Cerebellar nuclear complex (tissue), 1 donor: ENCODE data around the gene ADGRB3.
"Not testable (repeated sequence)": the region's sequence is repeated elsewhere in the genome, so short reads cannot be mapped to it uniquely, and the experiment has no call there.

Source experiments
- DNase-seq, 2 experiments: peaks; one replicate each; lab custom pipeline; 2025; lab: John Stamatoyannopoulos, UW

Gene ADGRB3

GRCh38 chr6:69038841-69039240, 403.8 kb downstream of the ADGRB3 start:
- no peak for DNase-seq

DNA sequence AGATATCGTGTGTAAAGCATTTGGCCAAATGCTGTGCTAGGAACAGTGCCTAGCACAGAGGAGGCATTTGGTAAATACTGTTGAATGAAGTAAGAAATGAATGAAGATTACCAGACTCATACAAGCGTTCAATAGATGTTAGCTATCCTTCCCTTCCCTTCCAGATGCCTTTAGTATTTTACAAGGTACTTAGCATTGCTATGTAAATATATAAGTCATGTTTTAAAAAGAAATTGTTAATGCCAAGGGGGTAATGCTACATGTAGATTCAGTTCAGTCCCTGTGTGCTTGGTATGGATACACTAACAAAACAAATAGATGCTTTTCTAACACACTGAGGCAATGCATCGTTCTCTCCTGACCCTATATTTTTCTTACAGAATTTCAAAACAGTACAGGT, 407.2 kb downstream of the ADGRB3 start:
- no peak for DNase-seq

GRCh38 chr6:69044534-69044933, 409.5 kb downstream of the ADGRB3 start:
- DNase-seq: no peak

GRCh38 chr6:69059413-69059812, 424.3 kb downstream of the ADGRB3 start:
- DNase-seq: no peak

- no peak for DNase-seq
Measured at GRCh38 chr6:69061066-69061465, 426.0 kb downstream of the ADGRB3 start.

GRCh38 chr6:69063401-69063800, 428.3 kb downstream of the ADGRB3 start:
- no peak for DNase-seq

DNA sequence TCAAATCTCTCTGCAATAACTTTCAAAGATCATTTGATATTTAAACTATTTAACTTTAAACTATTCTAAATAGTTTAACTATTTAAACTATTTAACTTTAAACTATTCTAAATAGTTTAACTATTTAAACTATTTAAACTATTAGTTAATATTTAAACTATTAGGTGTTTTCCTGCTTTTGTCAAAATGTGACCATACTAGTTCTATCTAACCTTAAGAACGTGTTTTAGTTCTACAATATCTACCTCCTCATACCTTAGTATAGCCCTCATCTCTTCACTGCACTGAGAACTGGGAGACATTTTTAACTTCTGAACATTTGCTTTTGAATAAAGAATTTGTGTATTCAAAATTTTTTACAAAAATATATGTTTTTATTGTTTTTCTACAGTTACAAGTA, 429.1 kb downstream of the ADGRB3 start:
- DNase-seq: no peak

DNA sequence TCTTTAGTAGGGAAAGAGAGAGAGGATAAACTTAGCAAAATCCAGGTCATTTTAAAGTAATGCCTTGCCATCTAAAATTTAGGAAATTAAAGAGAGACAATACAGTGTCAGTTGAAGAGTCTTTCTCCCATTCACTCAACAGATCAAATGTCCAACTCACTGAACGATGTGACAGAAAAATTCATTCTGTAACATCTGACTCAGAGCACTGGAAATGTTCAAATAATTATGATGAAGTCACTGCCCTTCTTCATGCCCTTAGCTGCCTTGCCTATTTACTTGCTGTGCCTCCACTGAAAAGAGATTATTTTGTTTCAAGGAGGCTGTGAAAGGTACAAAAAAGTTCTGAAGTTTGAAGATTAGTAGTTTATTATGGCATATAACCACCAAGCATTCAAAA, 434.8 kb downstream of the ADGRB3 start:
- DNase-seq: no peak

DNA sequence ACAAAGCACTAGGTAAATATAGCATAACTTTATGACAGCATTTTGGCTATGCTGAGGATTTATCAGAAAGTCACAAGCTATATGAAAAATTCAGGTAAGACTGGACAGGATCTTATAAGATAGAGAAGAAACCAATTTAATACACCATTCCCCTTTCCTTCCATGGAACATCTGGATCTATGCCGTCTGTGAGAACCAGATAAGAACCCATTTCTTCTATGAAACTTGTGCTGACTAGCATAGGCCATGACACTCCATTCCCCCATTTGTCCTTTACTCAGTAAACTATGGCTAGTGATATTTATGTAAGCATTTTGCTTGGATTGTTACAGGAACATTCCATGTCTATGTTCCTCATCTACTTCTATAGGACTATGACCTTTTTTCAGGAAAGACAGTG, 437.7 kb downstream of the ADGRB3 start:
- DNase-seq: no peak

DNA sequence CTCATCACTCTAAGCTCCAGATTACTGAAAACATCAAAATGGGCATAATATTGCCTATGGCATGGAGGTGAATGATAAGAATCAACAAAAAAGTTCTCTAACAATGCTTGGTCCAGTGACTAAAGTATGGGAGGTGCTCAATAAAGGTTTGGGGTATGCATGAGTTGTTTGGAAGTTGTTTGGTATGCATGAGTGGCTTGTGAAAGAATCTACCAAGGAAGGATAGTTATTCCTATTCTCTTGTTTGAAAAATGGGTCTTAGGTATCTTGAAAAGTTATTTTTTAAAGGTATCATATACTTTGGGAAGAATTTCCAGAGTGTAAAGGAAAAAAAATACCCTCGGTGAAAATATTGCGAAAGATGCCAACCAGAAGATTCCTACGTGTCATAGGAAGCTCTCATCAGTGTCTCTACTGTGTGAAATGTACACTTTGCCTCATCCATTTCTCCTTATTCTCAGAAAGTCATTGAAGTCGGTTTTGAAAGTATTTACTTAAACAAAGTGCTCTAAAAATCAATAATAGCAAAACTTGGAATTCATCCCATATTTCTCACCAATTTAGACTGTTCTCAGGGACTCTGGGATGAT, 449.8 kb downstream of the ADGRB3 start:
- DNase-seq: no peak

GRCh38 chr6:69086689-69087088, 451.6 kb downstream of the ADGRB3 start:
- DNase-seq: no peak

DNA sequence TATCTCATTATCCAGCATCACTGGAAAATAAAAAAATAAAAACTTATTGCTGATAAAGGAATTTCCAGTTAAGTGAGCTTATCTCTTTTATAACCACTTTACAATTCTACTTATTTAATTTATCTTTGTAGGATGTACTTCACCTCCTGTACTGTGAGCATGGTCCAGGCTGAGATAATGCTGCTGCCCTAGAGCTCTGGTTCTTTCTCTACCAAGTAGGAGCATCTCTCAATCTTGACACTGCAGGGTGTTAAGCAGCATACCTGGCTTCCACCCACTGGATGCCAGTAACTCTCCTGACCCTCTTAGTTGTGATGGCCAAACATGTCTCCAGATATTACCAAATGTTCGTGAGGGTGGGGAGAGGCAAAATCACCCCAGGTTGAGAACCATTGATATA, 454.5 kb downstream of the ADGRB3 start:
- DNase-seq: no peak

DNA sequence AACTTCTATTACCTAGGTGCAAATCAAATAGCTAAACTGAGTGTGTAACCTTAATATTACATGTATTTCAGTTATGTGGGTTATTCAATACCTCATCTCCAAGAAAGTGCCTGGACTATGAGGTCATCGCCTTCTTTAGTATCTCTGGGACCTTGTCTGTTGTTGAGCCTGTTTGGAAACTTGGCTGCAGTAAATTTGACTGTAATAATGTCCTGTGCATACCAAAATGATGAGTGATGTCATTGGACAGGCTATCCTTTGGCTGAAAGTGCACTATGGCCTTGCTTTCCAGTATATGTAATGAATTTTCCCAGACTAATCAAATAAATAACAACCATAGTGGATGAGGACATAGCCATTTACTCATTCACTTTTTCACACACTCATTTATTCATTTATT, 455.1 kb downstream of the ADGRB3 start:
- DNase-seq: no peak

DNA sequence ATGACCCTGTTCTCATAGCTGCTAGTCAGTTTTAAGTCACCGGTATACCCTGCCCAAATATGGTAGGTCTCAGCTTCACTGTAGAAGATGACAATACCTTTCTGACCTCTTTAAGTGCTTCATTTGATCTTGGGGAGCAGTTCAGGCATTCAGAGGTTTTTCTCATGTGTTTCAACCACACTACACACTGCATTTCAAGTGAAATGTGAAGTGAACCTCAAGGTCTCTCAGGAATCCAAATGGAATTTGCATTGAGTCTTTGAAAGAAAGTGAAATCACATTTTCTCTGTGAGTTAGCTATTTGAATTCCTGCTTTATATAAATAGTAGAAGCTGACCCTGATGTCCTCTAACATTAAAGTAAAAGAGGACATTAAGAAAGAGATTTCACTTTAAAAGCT, 461.6 kb downstream of the ADGRB3 start:
- no peak for DNase-seq

DNA sequence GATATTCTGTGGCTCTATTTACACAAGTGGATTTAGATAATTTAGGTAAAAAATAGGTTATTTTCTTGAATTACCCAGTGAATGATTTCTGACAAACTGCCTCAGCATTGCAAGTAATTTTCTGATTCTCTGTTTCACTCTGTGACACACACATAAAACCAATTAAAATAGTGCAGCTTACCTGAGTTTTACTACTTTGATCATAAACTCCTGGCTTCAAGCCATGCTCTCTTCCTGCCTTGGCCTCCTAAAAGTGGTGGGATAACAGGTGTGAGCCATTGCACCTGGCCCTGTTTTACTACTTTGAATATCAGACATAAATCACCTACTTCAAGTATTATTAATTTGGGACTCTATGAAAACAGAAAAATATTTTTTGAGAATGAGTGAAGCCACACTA, 462.9 kb downstream of the ADGRB3 start:
- no peak for DNase-seq

- DNase-seq: no peak
Measured at GRCh38 chr6:69098910-69099309, 463.8 kb downstream of the ADGRB3 start.

- no peak for DNase-seq
Measured at GRCh38 chr6:69100772-69101171, 465.7 kb downstream of the ADGRB3 start.

GRCh38 chr6:69102416-69102815, 467.3 kb downstream of the ADGRB3 start:
- no peak for DNase-seq

GRCh38 chr6:69105288-69105687, 470.2 kb downstream of the ADGRB3 start:
- DNase-seq: no peak

DNA sequence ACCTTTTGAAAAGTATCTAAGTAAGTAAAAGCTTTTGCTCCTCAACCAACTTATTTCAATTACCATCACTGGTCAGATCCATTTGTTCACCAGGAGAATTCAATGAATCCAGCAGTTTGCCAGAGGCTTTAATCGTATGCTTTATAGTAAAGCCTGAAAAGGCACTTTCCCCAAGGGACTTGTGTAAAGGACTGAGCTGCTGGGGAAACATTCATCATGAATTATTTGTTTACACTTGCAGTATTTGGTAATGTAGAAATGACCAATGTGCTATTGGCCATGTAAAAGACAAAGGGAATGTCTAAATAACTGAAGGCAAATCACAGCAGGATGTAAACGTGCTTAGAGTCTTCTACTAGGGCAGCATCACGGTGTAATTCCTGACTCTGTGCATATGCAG, 471.4 kb downstream of the ADGRB3 start:
- no peak for DNase-seq

GRCh38 chr6:69111301-69111700, 476.2 kb downstream of the ADGRB3 start:
- no peak for DNase-seq

DNA sequence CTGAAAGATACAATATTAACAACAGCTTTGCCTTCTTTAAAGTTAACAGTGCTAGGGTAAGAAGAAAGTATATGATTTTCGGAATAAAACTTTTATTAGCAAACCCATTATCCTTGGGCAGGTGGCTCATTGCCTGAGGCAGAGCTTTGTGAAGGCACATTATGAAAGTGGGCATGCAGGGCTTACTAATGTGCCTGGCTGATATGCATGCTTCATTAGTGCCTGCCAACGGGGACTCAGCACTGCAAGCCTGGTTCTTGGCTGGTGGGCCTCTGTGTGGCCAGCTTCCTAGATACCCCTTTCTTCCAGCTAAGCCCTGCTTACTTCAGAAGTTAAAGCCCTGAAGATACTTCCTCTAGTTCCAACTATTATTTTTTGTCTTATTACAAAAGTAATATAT, 481.6 kb downstream of the ADGRB3 start:
- DNase-seq: no peak

DNA sequence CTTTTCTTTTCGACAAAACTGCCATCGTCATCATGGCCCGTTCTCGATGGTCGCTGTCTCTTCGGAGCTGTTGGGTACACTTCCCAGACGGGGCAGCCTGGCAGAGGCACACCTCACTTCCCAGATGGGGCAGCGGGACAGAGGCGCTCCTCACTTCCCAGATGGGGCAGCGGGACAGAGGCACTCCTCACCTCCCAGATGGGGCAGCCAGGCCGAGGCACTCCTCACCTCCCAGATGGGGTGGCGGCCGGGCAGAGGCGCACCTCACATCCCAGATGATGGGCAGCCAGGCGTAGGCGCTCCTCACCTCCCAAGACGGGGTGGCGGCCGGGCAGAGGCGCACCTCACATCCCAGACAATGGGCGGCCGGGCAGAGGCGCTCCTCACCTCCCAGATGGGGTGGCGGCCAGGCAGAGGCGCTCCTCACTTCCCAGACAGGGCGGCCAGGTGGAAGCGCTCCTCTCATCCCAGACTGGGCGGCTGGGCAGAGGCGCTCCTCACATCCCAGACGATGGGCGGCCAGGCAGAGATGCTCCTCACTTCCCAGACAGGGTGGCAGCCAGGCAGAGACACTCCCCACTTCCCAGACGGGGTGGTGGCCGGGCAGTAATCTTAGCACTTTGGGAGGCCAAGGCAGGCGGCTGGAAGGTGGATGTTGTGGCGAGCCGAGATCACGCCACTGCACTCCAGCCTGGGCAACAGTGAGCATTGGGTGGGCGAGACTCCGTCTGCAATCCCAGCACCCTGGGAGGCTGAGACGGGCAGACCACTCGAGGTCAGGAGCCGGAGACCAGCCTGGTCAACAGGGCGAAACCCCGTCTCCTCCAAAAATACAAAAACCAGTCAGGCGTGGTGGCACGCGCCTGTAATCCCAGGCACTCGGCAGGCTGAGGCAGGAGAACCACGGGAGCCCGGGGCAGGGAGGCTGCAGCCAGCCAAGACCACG, 486.7 kb downstream of the ADGRB3 start:
- DNase-seq: not testable (repeated sequence)

GRCh38 chr6:69122407-69122773, 487.3 kb downstream of the ADGRB3 start:
- no peak for DNase-seq
